ENCODE results near the gene MISP. TPM values are rescaled to one million over a fixed set of nuclear protein-coding genes. Genes with fewer than 3 reads are reported as not detected.

MISP gene
- polyA plus RNA-seq, 3 donors, result 6.4 to 7.6 (median 6.5) TPM

DNA sequence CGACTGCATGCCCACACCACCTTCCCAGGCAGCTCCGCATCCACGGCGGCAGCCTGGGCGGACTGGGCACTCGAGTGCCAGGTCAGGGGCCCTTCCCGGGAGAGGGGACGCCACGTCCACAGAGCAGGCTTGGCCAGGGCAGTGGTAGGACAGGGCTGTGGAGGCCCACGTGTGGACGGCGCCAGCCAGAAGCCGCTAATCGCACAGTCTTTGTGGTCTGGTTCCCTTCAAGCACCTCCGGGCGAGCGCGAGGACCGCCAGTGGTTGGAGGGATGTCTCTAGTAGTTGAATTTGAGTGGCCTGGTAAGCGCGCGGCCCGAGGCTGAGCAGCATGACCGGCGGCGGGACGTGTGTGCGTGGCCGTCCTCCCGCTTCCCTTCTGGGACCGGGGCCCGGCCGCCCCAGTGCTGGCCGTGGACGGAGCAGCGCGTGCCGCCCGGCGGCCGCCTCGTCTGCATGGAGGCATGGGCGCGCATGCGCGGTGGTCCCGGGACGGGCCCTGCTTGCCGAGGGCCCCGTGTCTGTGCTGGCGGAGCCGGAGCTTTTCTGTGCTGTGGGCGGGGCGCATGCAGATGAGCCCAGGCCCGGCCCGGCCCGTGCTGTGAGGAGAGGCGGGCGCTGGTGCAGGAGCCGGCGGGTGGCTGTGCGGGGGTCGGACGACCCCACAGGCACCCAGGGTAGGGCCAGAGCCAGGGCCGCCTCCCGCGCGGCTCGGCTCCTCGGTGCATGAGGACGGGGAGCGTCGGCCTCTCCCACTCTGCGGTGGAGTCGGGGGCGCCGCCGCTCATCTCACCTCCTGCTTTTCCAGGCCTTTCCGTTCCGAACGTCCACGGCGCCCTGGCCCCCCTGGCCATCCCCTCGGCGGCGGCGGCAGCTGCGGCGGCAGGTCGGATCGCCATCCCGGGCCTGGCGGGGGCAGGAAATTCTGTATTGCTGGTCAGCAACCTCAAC, 55.0 kb downstream of the MISP start:
- DNase-seq (ENCODE audit: low read depth in 3 of 3, low spot score in 2 of 3), result no peak

DNA sequence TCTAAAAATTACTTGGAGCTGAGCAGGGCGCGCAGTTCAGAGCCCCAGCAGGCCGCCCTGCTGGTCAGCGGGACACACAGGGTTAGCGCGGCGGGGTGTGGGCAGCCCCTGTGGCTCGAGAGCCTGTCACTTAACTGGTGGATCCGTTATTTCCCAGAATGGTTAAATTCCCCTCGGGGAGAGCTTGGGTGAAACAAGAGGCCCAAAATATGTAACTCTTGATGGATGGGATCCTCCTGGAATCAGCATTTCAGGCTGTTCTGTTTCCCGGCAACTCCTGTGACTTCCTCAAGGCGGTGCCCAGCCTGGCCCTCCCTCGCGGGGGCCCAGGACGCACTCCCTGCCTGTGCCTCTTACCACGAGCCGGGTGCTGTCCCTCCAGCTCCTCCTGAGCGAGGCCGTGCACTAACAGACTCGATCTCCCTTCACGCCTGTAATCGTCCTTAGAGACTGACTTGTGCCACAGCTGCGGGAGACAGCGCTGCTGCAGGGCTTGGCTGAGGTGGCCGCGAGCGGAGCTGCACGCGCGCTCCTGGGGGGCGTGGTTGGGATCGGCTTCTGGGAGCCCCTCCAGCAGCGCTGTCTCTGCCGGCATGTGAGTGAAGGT, 56.0 kb downstream of the MISP start:
- no peak for DNase-seq (ENCODE audit: low read depth in 3 of 3, low spot score in 2 of 3)

GRCh38 chr19:807627-808422, 56.9 kb downstream of the MISP start:
- no peak for DNase-seq (ENCODE audit: low read depth in 3 of 3, low spot score in 2 of 3)

GRCh38 chr19:808423-808775, 57.5 kb downstream of the MISP start:
- DNase-seq (ENCODE audit: low read depth in 3 of 3, low spot score in 2 of 3), result no peak

GRCh38 chr19:810077-810855, 59.4 kb downstream of the MISP start:
- DNase-seq (ENCODE audit: low read depth in 3 of 3, low spot score in 2 of 3), result no peak

- no peak for DNase-seq (ENCODE audit: low read depth in 3 of 3, low spot score in 2 of 3)
Measured at GRCh38 chr19:810883-811489, 60.1 kb downstream of the MISP start.

- no peak for DNase-seq (ENCODE audit: low read depth in 3 of 3, low spot score in 2 of 3)
Measured at GRCh38 chr19:811506-812048, 60.7 kb downstream of the MISP start.

GRCh38 chr19:812049-812746, 61.3 kb downstream of the MISP start:
- DNase-seq (ENCODE audit: low read depth in 3 of 3, low spot score in 2 of 3), result no peak

- DNase-seq (ENCODE audit: low read depth in 3 of 3, low spot score in 2 of 3), result no peak
Measured at GRCh38 chr19:812747-813218, 61.9 kb downstream of the MISP start.

- no peak for DNase-seq (ENCODE audit: low read depth in 3 of 3, low spot score in 2 of 3)
Measured at GRCh38 chr19:813219-814151, 62.6 kb downstream of the MISP start.

Other genes starting within 250 kb of the MISP start
- 1 to 10 TPM; 4.3 to 6.7 (median 5.8) TPM for gene TPGS1, start 243.6 kb upstream of the MISP start, polyA plus RNA-seq (ENCODE audit: insufficient read length in 3 of 3)
- gene CDC34, start 219.4 kb upstream of the MISP start, polyA plus RNA-seq (ENCODE audit: insufficient read length in 3 of 3), result 10 to 100 TPM; 53.8 to 68.8 (median 55.4) TPM
- under 1 TPM in 1 of 3 donors, not detected in 2; 0.12 TPM for gene GZMM, start 207.1 kb upstream of the MISP start, polyA plus RNA-seq (ENCODE audit: insufficient read length in 3 of 3)
- 100 to 1,000 TPM; 377 to 439 (median 378) TPM for gene BSG, start 178.5 kb upstream of the MISP start, polyA plus RNA-seq (ENCODE audit: insufficient read length in 3 of 3)
- gene HCN2, start 161.2 kb upstream of the MISP start, polyA plus RNA-seq (ENCODE audit: insufficient read length in 3 of 3), result under 1 TPM; 0.17 to 0.25 (median 0.24) TPM
- gene POLRMT, start 117.6 kb upstream of the MISP start, polyA plus RNA-seq (ENCODE audit: insufficient read length in 3 of 3), result 10 to 100 TPM; 55.5 to 58.1 (median 56.1) TPM
- under 1 TPM; 0.32 to 0.42 (median 0.35) TPM for gene FGF22, start 111.2 kb upstream of the MISP start, polyA plus RNA-seq (ENCODE audit: insufficient read length in 3 of 3)
- gene RNF126, start 87.9 kb upstream of the MISP start, polyA plus RNA-seq (ENCODE audit: insufficient read length in 3 of 3), result 10 to 100 TPM; 18.8 to 22.9 (median 21.4) TPM
- gene FSTL3, start 74.7 kb upstream of the MISP start, polyA plus RNA-seq (ENCODE audit: insufficient read length in 3 of 3), result 10 to 100 TPM; 15.1 to 16.2 (median 16.2) TPM
- gene PRSS57, start 55.7 kb upstream of the MISP start, polyA plus RNA-seq (ENCODE audit: insufficient read length in 3 of 3), result under 1 TPM; 0.13 to 0.19 (median 0.15) TPM
- gene PALM, start 42.2 kb upstream of the MISP start, polyA plus RNA-seq (ENCODE audit: insufficient read length in 3 of 3), result 10 to 100 TPM; 62.7 to 78.6 (median 77.9) TPM
- gene PTBP1, start 46.3 kb downstream of the MISP start, polyA plus RNA-seq (ENCODE audit: insufficient read length in 3 of 3), result 100 to 1,000 TPM; 356 to 395 (median 364) TPM
- 10 to 100 TPM in 2 of 3 donors, 1 to 10 TPM in 1; 9.5 to 12.3 (median 11.1) TPM for gene PLPPR3, start 70.8 kb downstream of the MISP start, polyA plus RNA-seq (ENCODE audit: insufficient read length in 3 of 3)
- 1 to 10 TPM in 1 of 3 donors, under 1 TPM in 2; 0.31 to 1.1 (median 0.83) TPM for gene AZU1, start 76.7 kb downstream of the MISP start, polyA plus RNA-seq (ENCODE audit: insufficient read length in 3 of 3)
- 1 to 10 TPM in 1 of 3 donors, under 1 TPM in 2; 0.32 to 1.6 (median 0.78) TPM for gene PRTN3, start 89.9 kb downstream of the MISP start, polyA plus RNA-seq (ENCODE audit: insufficient read length in 3 of 3)
- gene ELANE, start 101.2 kb downstream of the MISP start, polyA plus RNA-seq (ENCODE audit: insufficient read length in 3 of 3), result under 1 TPM in 2 of 3 donors, not detected in 1; 0.29 to 0.51 TPM
- gene CFD, start 108.6 kb downstream of the MISP start, polyA plus RNA-seq (ENCODE audit: insufficient read length in 3 of 3), result 1 to 10 TPM; 1.4 to 2.0 (median 2.0) TPM
- gene MED16, start 142.1 kb downstream of the MISP start, polyA plus RNA-seq (ENCODE audit: insufficient read length in 3 of 3), result 10 to 100 TPM; 41.8 to 54.4 (median 43.9) TPM
- gene RNU6-9, start 142.4 kb downstream of the MISP start, polyA plus RNA-seq (ENCODE audit: insufficient read length in 3 of 3), result not detected
- 10 to 100 TPM; 32.0 to 37.7 (median 34.1) TPM for gene R3HDM4, start 162.1 kb downstream of the MISP start, polyA plus RNA-seq (ENCODE audit: insufficient read length in 3 of 3)
- gene KISS1R, start 166.2 kb downstream of the MISP start, polyA plus RNA-seq (ENCODE audit: insufficient read length in 3 of 3), result under 1 TPM; 0.19 to 0.67 (median 0.43) TPM
- 10 to 100 TPM; 16.2 to 18.9 (median 17.1) TPM for gene ARID3A, start 174.9 kb downstream of the MISP start, polyA plus RNA-seq (ENCODE audit: insufficient read length in 3 of 3)
- gene WDR18, start 233.2 kb downstream of the MISP start, polyA plus RNA-seq (ENCODE audit: insufficient read length in 3 of 3), result 10 to 100 TPM; 31.1 to 34.6 (median 34.3) TPM
- under 1 TPM; 0.37 to 0.38 (median 0.37) TPM for gene GRIN3B, start 249.3 kb downstream of the MISP start, polyA plus RNA-seq (ENCODE audit: insufficient read length in 3 of 3)

Data from right renal cortex interstitium (tissue), 3 donors.